ENCODE results near the gene EIF5B. TPM values are rescaled to one million over a fixed set of nuclear protein-coding genes. Genes with fewer than 3 reads are reported as not detected.
"Not testable (repeated sequence)": the region's sequence is repeated elsewhere in the genome, so short reads cannot be mapped to it uniquely, and the experiment has no call there.

The EIF5B gene
- polyA plus RNA-seq, 3 donors: 0.58 to 3.2 (median 1.5) TPM

GRCh38 chr2:99356853-99357252, 19.7 kb downstream of the EIF5B start:
- no peak for DNase-seq
- Mint-ChIP-seq H3K27me3 (ENCODE audit: low read depth in 3 of 3) (no peaks in the 10 kb centered on the region), H3K27ac (peak overlapping the region in 1 of 7 donors; percentile 11), H3K4me1 (peaks cover 4% of the 10 kb centered on the region), H3K4me3 (no peak overlapping the region), H3K9me3 (no peaks in the 10 kb centered on the region), H3K36me3 (peaks cover 18 to 24% of the 10 kb centered on the region in 2 donors)
- intact Hi-C loops (cut with micrococcal nuclease): no loop called here
- Histone ChIP-seq H3K36me3 (replicated peaks in 1 of 2; ENCODE audit: control insufficient read depth in 1 of 2, insufficient read depth in 2 of 2, low read length in 2 of 2) (peaks cover 0 to 19% of the 10 kb centered on the region in 2 donors), H3K9ac (ENCODE audit: insufficient read depth, low read length, poor library complexity, severe bottlenecking) (no peak overlapping the region), H4K20me1 (ENCODE audit: insufficient read depth, low read length) (peaks cover 35% of the 10 kb centered on the region), H3K9me3 (replicated peaks in 1 of 2; ENCODE audit: control insufficient read depth in 1 of 2, insufficient read depth in 1 of 2, low read length in 2 of 2) (no peaks in the 10 kb centered on the region), H3K27ac (ENCODE audit: low read depth in 1 of 2, low read length in 2 of 2) (no peak overlapping the region), H3K27me3 (ENCODE audit: control insufficient read depth in 2 of 2, insufficient read depth in 2 of 2, low read length in 2 of 2) (no peaks in the 10 kb centered on the region), H3K4me3 (replicated peaks in 1 of 3; ENCODE audit: low read depth in 2 of 3, low read length in 3 of 3) (no peak overlapping the region), H2AFZ (ENCODE audit: insufficient read depth, low read depth, low read length, poor library complexity, severe bottlenecking) (no peak overlapping the region), H3K4me2 (replicated peaks; ENCODE audit: extremely low read depth, low read length, poor library complexity, severe bottlenecking) (no peak overlapping the region), H3K79me2 (ENCODE audit: insufficient read depth, low read length) (peaks cover 70% of the 10 kb centered on the region), H3K4me1 (ENCODE audit: control insufficient read depth in 1 of 2, insufficient read depth in 2 of 2, low read length in 2 of 2) (no peaks in the 10 kb centered on the region)
- TF ChIP-seq CTCF (IDR thresholded peaks at IDR 0.05): no peak

GRCh38 chr2:99365661-99366060, 28.5 kb downstream of the EIF5B start:
- Histone ChIP-seq H3K4me3 (replicated peaks in 1 of 3; ENCODE audit: low read depth in 2 of 3, low read length in 3 of 3) (no peak overlapping the region), H3K79me2 (ENCODE audit: insufficient read depth, low read length) (no peaks in the 10 kb centered on the region), H3K4me2 (replicated peaks; ENCODE audit: extremely low read depth, low read length, poor library complexity, severe bottlenecking) (no peak overlapping the region), H2AFZ (ENCODE audit: insufficient read depth, low read depth, low read length, poor library complexity, severe bottlenecking) (no peak overlapping the region), H3K27ac (ENCODE audit: low read depth in 1 of 2, low read length in 2 of 2) (no peak overlapping the region), H3K9me3 (replicated peaks in 1 of 2; ENCODE audit: control insufficient read depth in 1 of 2, insufficient read depth in 1 of 2, low read length in 2 of 2) (no peaks in the 10 kb centered on the region), H3K27me3 (ENCODE audit: control insufficient read depth in 2 of 2, insufficient read depth in 2 of 2, low read length in 2 of 2) (no peaks in the 10 kb centered on the region), H3K36me3 (replicated peaks in 1 of 2; ENCODE audit: control insufficient read depth in 1 of 2, insufficient read depth in 2 of 2, low read length in 2 of 2) (peaks cover 83 to 94% of the 10 kb centered on the region in 2 donors), H3K9ac (ENCODE audit: insufficient read depth, low read length, poor library complexity, severe bottlenecking) (no peak overlapping the region), H4K20me1 (ENCODE audit: insufficient read depth, low read length) (no peaks in the 10 kb centered on the region), H3K4me1 (ENCODE audit: control insufficient read depth in 1 of 2, insufficient read depth in 2 of 2, low read length in 2 of 2) (no peaks in the 10 kb centered on the region)
- no peak overlapping the region for H3K4me3 Mint-ChIP-seq
- WGBS (ENCODE audit: insufficient coverage): no CpG with 5 or more reads among the region's 2 CpGs
- no peak overlapping the region for H3K27ac Mint-ChIP-seq
- no peak for TF ChIP-seq CTCF (IDR thresholded peaks at IDR 0.05)
- peaks cover 73 to 83% of the 10 kb centered on the region in 2 donors for H3K36me3 Mint-ChIP-seq
- no peaks in the 10 kb centered on the region for H3K4me1 Mint-ChIP-seq
- intact Hi-C loops (cut with micrococcal nuclease): no loop called here
- H3K9me3 Mint-ChIP-seq: no peaks in the 10 kb centered on the region
- no peaks in the 10 kb centered on the region for H3K27me3 Mint-ChIP-seq (ENCODE audit: low read depth in 3 of 3)
- no peak for DNase-seq

- H4K20me1 ChIP-seq (ENCODE audit: insufficient read depth, low read length); H3K27me3 ChIP-seq (ENCODE audit: control insufficient read depth in 2 of 2, insufficient read depth in 2 of 2, low read length in 2 of 2); H3K4me1 Mint-ChIP-seq; H3K4me2 ChIP-seq (replicated peaks; ENCODE audit: extremely low read depth, low read length, poor library complexity, severe bottlenecking); H3K4me1 ChIP-seq (ENCODE audit: control insufficient read depth in 1 of 2, insufficient read depth in 2 of 2, low read length in 2 of 2); H3K79me2 ChIP-seq (ENCODE audit: insufficient read depth, low read length); intact Hi-C loops (cut with micrococcal nuclease); H3K4me3 Mint-ChIP-seq; H3K9ac ChIP-seq (ENCODE audit: insufficient read depth, low read length, poor library complexity, severe bottlenecking); H2AFZ ChIP-seq (ENCODE audit: insufficient read depth, low read depth, low read length, poor library complexity, severe bottlenecking); H3K27ac Mint-ChIP-seq; H3K4me3 ChIP-seq (replicated peaks in 1 of 3; ENCODE audit: low read depth in 2 of 3, low read length in 3 of 3); H3K9me3 Mint-ChIP-seq; H3K27ac ChIP-seq (ENCODE audit: low read depth in 1 of 2, low read length in 2 of 2); H3K27me3 Mint-ChIP-seq (ENCODE audit: low read depth in 3 of 3); DNase-seq; H3K9me3 ChIP-seq (replicated peaks in 1 of 2; ENCODE audit: control insufficient read depth in 1 of 2, insufficient read depth in 1 of 2, low read length in 2 of 2): not testable (repeated sequence)
- peaks cover 78 to 95% of the 10 kb centered on the region in 2 donors for H3K36me3 Mint-ChIP-seq
- H3K36me3 ChIP-seq (replicated peaks in 1 of 2; ENCODE audit: control insufficient read depth in 1 of 2, insufficient read depth in 2 of 2, low read length in 2 of 2): peaks cover 91 to 98% of the 10 kb centered on the region in 2 donors
- 100% methylated on average over 3 of the region's 5 CpGs for WGBS (ENCODE audit: insufficient coverage)
Measured at GRCh38 chr2:99368854-99369253, 31.7 kb downstream of the EIF5B start.

Measured in CD14-positive monocyte (primary cell).